ENCODE data around the gene PXDN.

Gene PXDN

DNA sequence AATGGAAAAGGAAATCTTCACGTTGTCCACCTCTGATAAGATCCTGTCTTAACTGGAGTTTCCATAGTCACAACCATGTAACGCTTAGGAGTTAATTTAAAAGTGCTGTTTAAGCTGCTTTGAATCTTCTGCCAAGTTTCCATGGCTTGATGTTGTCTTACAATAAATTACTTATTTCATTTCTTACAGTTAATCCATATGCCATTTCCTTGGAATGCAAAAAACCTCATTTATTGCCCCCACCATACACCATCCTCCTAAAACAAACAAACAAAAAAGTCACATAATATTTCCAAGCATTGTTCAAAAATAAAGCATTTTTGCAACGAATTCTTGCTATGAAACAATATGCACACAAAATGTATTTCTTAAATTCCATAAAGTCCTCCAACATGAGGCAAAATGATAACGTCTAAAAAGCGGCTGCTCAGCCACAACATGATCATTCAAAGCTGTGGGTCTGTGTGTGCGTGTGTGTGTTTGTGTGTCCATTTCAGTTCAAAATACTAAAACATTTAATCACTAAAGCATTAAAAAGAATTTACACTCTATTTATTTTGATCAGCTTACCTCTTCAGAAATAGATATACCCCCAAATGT lies 46.8 kb upstream of the PXDN start:
- H3K27me3 ChIP-seq, result no peaks in the 10 kb centered on the region
- no peaks in the 10 kb centered on the region for H3K36me3 ChIP-seq
- DNase-seq, result no peak
- H3K4me1 ChIP-seq, result no peaks in the 10 kb centered on the region
- no peaks in the 10 kb centered on the region for H3K9me3 ChIP-seq
- TF ChIP-seq CTCF (IDR thresholded peaks at IDR 0.05; ENCODE audit: low read depth, low read length), result no peak
- H3K4me3 ChIP-seq (ENCODE audit: low read depth, low read length), result no peak overlapping the region

DNA sequence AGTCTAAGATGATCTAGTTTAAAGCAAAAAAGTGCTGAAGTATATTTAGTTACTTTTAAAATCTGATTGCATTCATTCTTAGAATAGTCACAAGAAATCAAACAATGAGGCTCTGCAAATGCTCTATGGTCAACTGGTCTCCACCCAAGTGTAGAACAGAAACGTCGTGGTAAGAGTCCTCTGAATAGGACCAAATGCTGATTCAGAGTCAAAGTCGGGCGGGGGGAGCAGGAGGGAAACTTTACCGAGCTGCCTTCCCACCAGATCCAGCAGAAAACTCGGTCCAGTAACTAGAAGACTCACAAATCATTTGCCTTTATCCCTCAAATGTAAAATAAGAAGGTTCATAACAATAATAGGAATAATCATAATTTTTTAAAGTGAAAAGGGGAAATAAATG lies 46.2 kb upstream of the PXDN start:
- H3K9me3 ChIP-seq, result no peaks in the 10 kb centered on the region
- no peaks in the 10 kb centered on the region for H3K27me3 ChIP-seq
- no peaks in the 10 kb centered on the region for H3K4me1 ChIP-seq
- H3K4me3 ChIP-seq (ENCODE audit: low read depth, low read length), result no peak overlapping the region
- no peak for DNase-seq
- no peak for TF ChIP-seq CTCF (IDR thresholded peaks at IDR 0.05; ENCODE audit: low read depth, low read length)
- H3K36me3 ChIP-seq, result no peaks in the 10 kb centered on the region

DNA sequence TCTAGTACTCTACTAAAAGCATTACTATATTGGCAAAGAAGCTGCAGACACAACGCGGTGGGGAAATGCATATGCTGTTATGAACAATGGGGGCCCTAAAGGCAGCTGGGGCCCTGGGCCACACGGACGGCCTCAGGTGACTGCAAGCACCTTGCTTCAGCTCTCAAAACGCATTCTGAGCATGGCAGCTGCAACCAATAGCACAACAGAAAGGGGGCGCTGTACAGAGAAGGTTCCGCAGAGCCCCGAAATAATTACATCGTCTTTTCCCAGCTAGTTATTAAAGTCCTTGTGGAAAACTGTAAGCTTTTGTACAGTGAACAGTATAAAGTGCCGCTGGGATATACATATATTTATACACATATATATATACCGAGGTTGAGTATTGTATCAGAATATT lies 45.3 kb upstream of the PXDN start:
- Histone ChIP-seq H3K27me3 (no peaks in the 10 kb centered on the region), H3K4me3 (ENCODE audit: low read depth, low read length) (no peak overlapping the region), H3K4me1 (no peaks in the 10 kb centered on the region)

GRCh38 chr2:1788478-1788959 lies 44.2 kb upstream of the PXDN start:
- no peak for DNase-seq
- Histone ChIP-seq H3K27me3 (no peaks in the 10 kb centered on the region), H3K4me3 (ENCODE audit: low read depth, low read length) (no peak overlapping the region), H3K9me3 (no peaks in the 10 kb centered on the region), H3K36me3 (no peaks in the 10 kb centered on the region), H3K4me1 (no peaks in the 10 kb centered on the region)
- TF ChIP-seq CTCF (IDR thresholded peaks at IDR 0.05; ENCODE audit: low read depth, low read length), result no peak

More for the DNA sequence above, 45.3 kb upstream of the PXDN start:
- Histone ChIP-seq H3K9me3 (no peaks in the 10 kb centered on the region), H3K36me3 (no peaks in the 10 kb centered on the region)
- no peak for DNase-seq
- peak; percentile 10; the same call in 1 of the 2 replicates for TF ChIP-seq CTCF (IDR thresholded peaks at IDR 0.05; ENCODE audit: low read depth, low read length)

GRCh38 chr2:1787755-1788477 lies 43.6 kb upstream of the PXDN start:
- Histone ChIP-seq H3K36me3 (no peaks in the 10 kb centered on the region), H3K27me3 (no peaks in the 10 kb centered on the region), H3K9me3 (no peaks in the 10 kb centered on the region), H3K4me1 (no peaks in the 10 kb centered on the region), H3K4me3 (ENCODE audit: low read depth, low read length) (no peak overlapping the region)
- TF ChIP-seq CTCF (IDR thresholded peaks at IDR 0.05; ENCODE audit: low read depth, low read length), result no peak
- no peak for DNase-seq

DNA sequence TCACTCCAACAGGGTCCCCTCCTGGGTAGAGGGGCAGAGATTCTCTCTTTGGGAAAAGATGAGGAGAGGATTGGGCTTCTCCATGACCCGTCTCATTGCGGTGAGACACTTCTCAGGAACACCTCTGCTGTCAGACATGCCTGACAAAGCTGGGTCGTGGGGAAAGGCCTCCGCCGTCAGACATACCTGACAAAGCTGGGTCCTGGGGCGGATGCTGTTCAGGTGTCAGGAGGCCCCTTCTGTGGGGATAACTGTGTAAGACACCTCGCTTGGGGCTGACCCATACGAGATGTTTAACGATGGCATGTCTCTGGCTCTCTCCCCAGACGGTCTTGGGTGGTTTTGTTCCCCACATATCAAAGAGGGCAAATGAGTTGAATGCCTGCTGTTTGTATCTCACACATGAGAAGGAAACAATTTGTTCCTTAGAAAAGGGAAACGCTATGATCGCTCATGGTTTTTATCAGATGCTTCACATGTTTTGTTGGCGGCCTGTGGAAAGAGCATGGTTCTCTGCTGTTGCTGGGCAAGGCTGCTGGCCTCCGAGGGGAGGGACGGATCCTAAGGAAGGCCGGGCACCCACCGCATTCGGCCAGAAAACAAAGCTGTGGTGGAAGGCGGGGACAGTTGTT lies 40.8 kb upstream of the PXDN start:
- H3K9me3 ChIP-seq, result no peaks in the 10 kb centered on the region
- no peak for TF ChIP-seq CTCF (IDR thresholded peaks at IDR 0.05; ENCODE audit: low read depth, low read length)
- no peak overlapping the region for H3K4me3 ChIP-seq (ENCODE audit: low read depth, low read length)
- H3K27me3 ChIP-seq, result no peaks in the 10 kb centered on the region
- no peak for DNase-seq
- H3K4me1 ChIP-seq, result no peaks in the 10 kb centered on the region
- no peaks in the 10 kb centered on the region for H3K36me3 ChIP-seq
